Natural killer cell (primary cell): ENCODE measurements around the gene USE1. TPM values are rescaled to one million over a fixed set of nuclear protein-coding genes. Genes with fewer than 3 reads are reported as not detected.

Experiments
- ATAC-seq, 3 donors: fragments of 150-1000 bp in 2 of 3; fragments of 200-7000 bp in 1 of 3; cut with Tn5 transposase; 1 replicate in 1 of 3; 2 replicates in 2 of 3; pipeline ENCODE4 v1.10.0; 2021; ENCODE audit warnings: mild to moderate bottlenecking in 2 of 3, moderate library complexity in 2 of 3
- DNase-seq, 2 donors: peaks; one replicate each; pipeline versions ENCODE4 v3.0.0 to v3.0.0-alpha.2; 2013 to 2021; ENCODE audit warnings: mixed read lengths in 1 of 2
- H3K27ac ChIP-seq: one replicate; pipeline ENCODE4 v1.5.1; 2013; ENCODE audit warnings: mild to moderate bottlenecking, low read length
- H3K27me3 ChIP-seq: one replicate; pipeline ENCODE4 v1.6.1; 2013; ENCODE audit warnings: low read length; ENCODE audit not compliant: control insufficient read depth, insufficient read depth
- H3K36me3 ChIP-seq: one replicate; pipeline ENCODE4 v1.6.1; 2013; ENCODE audit warnings: low read length; ENCODE audit not compliant: control insufficient read depth, insufficient read depth
- H3K4me1 ChIP-seq: one replicate; pipeline ENCODE4 v1.6.1; 2013; ENCODE audit warnings: low read length; ENCODE audit not compliant: control insufficient read depth, insufficient read depth
- H3K4me3 ChIP-seq: one replicate; pipeline ENCODE4 v1.5.1; 2013; ENCODE audit warnings: low read length
- H3K9me3 ChIP-seq: one replicate; pipeline ENCODE4 v1.6.1; 2013; ENCODE audit warnings: low read length; ENCODE audit not compliant: control insufficient read depth, insufficient read depth
- H3K27ac Mint-ChIP-seq, 2 donors: one replicate each; pipeline ENCODE4 v1.8.0; 2022; ENCODE audit warnings: mild to moderate bottlenecking in 2 of 2, mixed read lengths in 2 of 2, moderate library complexity in 1 of 2
- H3K27me3 Mint-ChIP-seq, 2 donors: one replicate each; pipeline ENCODE4 v1.8.0; 2022; ENCODE audit warnings: low read depth in 2 of 2, mixed read lengths in 2 of 2
- H3K36me3 Mint-ChIP-seq: one replicate; pipeline ENCODE4 v1.8.0; 2022; ENCODE audit warnings: mixed read lengths
- H3K4me1 Mint-ChIP-seq, 2 donors: one replicate each; pipeline ENCODE4 v1.8.0; 2022; ENCODE audit warnings: mixed read lengths in 2 of 2
- H3K4me3 Mint-ChIP-seq: one replicate; pipeline ENCODE4 v1.8.0; 2022; ENCODE audit warnings: mild to moderate bottlenecking, moderate library complexity, mixed read lengths
- H3K9me3 Mint-ChIP-seq, 2 donors: one replicate each; pipeline ENCODE4 v1.8.0; 2022; ENCODE audit warnings: mixed read lengths in 2 of 2
- CTCF ChIP-seq: fragments of 200-600 bp; IDR thresholded peaks from one replicate; pipeline ENCODE4 v1.8.0; 2022; ENCODE audit warnings: antibody characterized with exemption
- WGBS: methylation state at CpG from one replicate; pipeline ENCODE4 v1.1.7; 2013; ENCODE audit warnings: missing lambda C conversion rate; ENCODE audit not compliant: insufficient coverage; 5-methylcytosine and 5-hydroxymethylcytosine counted together
- intact Hi-C: fragments of 100-400 bp; cut with micrococcal nuclease; formaldehyde crosslinking; loops from one replicate; pipeline ENCODE4 v1.14.2; 2022
- total RNA-seq, 4 donors: library from RNA; stranded (reverse); fragments of 120-200 nt in 1 of 4; gene quantifications; one replicate each; pipeline versions ENCODE4 v1.2.3 to v1.2.4, GENCODE V29; 2013 to 2022

Gene USE1
- total RNA-seq, 3 donors from 2014 or later (not counting 1 experiment from before 2014, with no cell fraction given), result 16.4 to 21.1 (median 20.9) TPM

- no peak overlapping the region for H3K27ac Mint-ChIP-seq
- no peaks in the 10 kb centered on the region for H3K27me3 Mint-ChIP-seq
- H3K4me3 Mint-ChIP-seq, result no peak overlapping the region
- WGBS, result 97% methylated on average over 16 of the region's 16 CpGs
- DNase-seq (no peak), ATAC-seq (no peak)
- H3K9me3 Mint-ChIP-seq, result no peaks in the 10 kb centered on the region
- no peaks in the 10 kb centered on the region for H3K9me3 ChIP-seq
- no peaks in the 10 kb centered on the region for H3K27me3 ChIP-seq
- H3K4me1 ChIP-seq, result no peaks in the 10 kb centered on the region
- peaks cover 0 to 11% of the 10 kb centered on the region in 2 donors for H3K4me1 Mint-ChIP-seq
- intact Hi-C loops, result no loop called here
- H3K36me3 Mint-ChIP-seq, result no peaks in the 10 kb centered on the region
- H3K36me3 ChIP-seq, result peaks cover 81% of the 10 kb centered on the region
- no peak overlapping the region for H3K27ac ChIP-seq
- no peak for TF ChIP-seq CTCF
- H3K4me3 ChIP-seq, result no peak overlapping the region
Observed at GRCh38 chr19:17194608-17195007, 20.5 kb upstream of the USE1 start.

DNA sequence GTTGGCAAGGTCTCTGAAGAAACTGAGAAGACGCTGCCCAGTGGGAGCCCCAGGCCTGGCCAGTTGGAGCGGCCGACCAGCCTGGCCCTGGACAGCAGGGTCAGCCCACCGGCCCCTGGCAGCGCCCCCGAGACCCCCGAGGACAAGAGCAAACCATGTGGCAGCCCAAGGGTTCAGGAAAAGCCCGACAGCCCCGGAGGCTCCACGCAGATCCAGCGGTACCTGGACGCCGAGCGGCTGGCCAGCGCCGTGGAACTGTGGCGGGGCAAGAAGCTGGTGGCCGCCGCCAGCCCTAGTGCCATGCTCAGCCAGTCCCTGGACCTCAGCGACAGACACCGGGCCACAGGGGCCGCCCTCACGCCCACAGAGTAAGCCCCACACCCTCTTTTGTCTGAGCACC lies 20.1 kb upstream of the USE1 start:
- H3K4me3 ChIP-seq, result no peak overlapping the region
- TF ChIP-seq CTCF, result no peak
- Mint-ChIP-seq H3K9me3 (no peaks in the 10 kb centered on the region), H3K4me3 (no peak overlapping the region), H3K27ac (no peak overlapping the region), H3K36me3 (no peaks in the 10 kb centered on the region), H3K27me3 (no peaks in the 10 kb centered on the region), H3K4me1 (peaks cover 0 to 11% of the 10 kb centered on the region in 2 donors)
- H3K27ac ChIP-seq, result no peak overlapping the region
- DNase-seq (no peak), ATAC-seq (no peak)
- H3K9me3 ChIP-seq, result no peaks in the 10 kb centered on the region
- H3K4me1 ChIP-seq, result no peaks in the 10 kb centered on the region
- H3K36me3 ChIP-seq, result peaks cover 78% of the 10 kb centered on the region
- intact Hi-C loops, result no loop called here
- no peaks in the 10 kb centered on the region for H3K27me3 ChIP-seq
- WGBS, result 97% methylated on average over 23 of the region's 23 CpGs

- TF ChIP-seq CTCF, result no peak
- Mint-ChIP-seq H3K9me3 (no peaks in the 10 kb centered on the region), H3K27me3 (no peaks in the 10 kb centered on the region), H3K36me3 (no peaks in the 10 kb centered on the region), H3K4me3 (no peak overlapping the region), H3K27ac (peak overlapping the region in 1 of 2 donors; percentile 6), H3K4me1 (peaks cover 0 to 11% of the 10 kb centered on the region in 2 donors)
- no peaks in the 10 kb centered on the region for H3K9me3 ChIP-seq
- no peak for ATAC-seq
- H3K27me3 ChIP-seq, result no peaks in the 10 kb centered on the region
- no peak overlapping the region for H3K4me3 ChIP-seq
- H3K4me1 ChIP-seq, result no peaks in the 10 kb centered on the region
- H3K36me3 ChIP-seq, result peaks cover 79% of the 10 kb centered on the region
- DNase-seq, result no peak
- H3K27ac ChIP-seq, result no peak overlapping the region
- intact Hi-C loops, result no loop called here
- WGBS, result over 99% methylated on average over 7 of the region's 7 CpGs
Observed at GRCh38 chr19:17196610-17197009, 18.5 kb upstream of the USE1 start.

- Mint-ChIP-seq H3K9me3 (no peaks in the 10 kb centered on the region), H3K27ac (peak overlapping the region in 1 of 2 donors; percentile 6), H3K27me3 (no peaks in the 10 kb centered on the region), H3K4me3 (no peak overlapping the region), H3K36me3 (no peaks in the 10 kb centered on the region), H3K4me1 (peaks cover 0 to 11% of the 10 kb centered on the region in 2 donors)
- Histone ChIP-seq H3K9me3 (no peaks in the 10 kb centered on the region), H3K27ac (no peak overlapping the region), H3K36me3 (peaks cover 82% of the 10 kb centered on the region), H3K4me1 (no peaks in the 10 kb centered on the region), H3K4me3 (no peak overlapping the region), H3K27me3 (no peaks in the 10 kb centered on the region)
- TF ChIP-seq CTCF, result no peak
- 93% methylated on average over 16 of the region's 16 CpGs for WGBS
- intact Hi-C loops, result no loop called here
- no peak for ATAC-seq
- DNase-seq, result no peak
Observed at GRCh38 chr19:17197666-17198065, 17.5 kb upstream of the USE1 start.
